GM10266 (cell line): ENCODE measurements around the gene CCDC33.

Experiments
- DNase-seq: peaks from one replicate; pipeline ENCODE4 v3.0.0; 2012; ENCODE audit errors: extremely low spot score
- CTCF ChIP-seq: IDR thresholded peaks from 2 replicates; pipeline ENCODE4 v1.5.1; 2012; ENCODE audit warnings: mild to moderate bottlenecking, low read depth; ENCODE audit not compliant: control insufficient read depth, insufficient read depth; ENCODE audit errors: missing control alignments

The CCDC33 gene

GRCh38 chr15:74335396-74335795, 99.3 kb downstream of the CCDC33 start:
- DNase-seq, result no peak
- TF ChIP-seq CTCF, result no peak

GRCh38 chr15:74336061-74337005, 100.2 kb downstream of the CCDC33 start:
- no peak for TF ChIP-seq CTCF
- no peak for DNase-seq

- TF ChIP-seq CTCF, result no peak
- DNase-seq, result no peak
These were observed 101.0 kb downstream of the CCDC33 start for GRCh38 chr15:74337146-74337545.

- TF ChIP-seq CTCF, result no peak
- DNase-seq, result no peak
These were observed 101.6 kb downstream of the CCDC33 start for GRCh38 chr15:74337607-74338211.

GRCh38 chr15:74338676-74339075, 102.5 kb downstream of the CCDC33 start:
- DNase-seq, result no peak
- no peak for TF ChIP-seq CTCF

GRCh38 chr15:74339371-74339770, 103.2 kb downstream of the CCDC33 start:
- no peak for TF ChIP-seq CTCF

GRCh38 chr15:74340150-74340549, 104.0 kb downstream of the CCDC33 start:
- no peak for DNase-seq

More at GRCh38 chr15:74339371-74339770, 103.2 kb downstream of the CCDC33 start:
- no peak for DNase-seq

More at GRCh38 chr15:74340150-74340549, 104.0 kb downstream of the CCDC33 start:
- TF ChIP-seq CTCF, result no peak
